Neuronal stem cell (in vitro differentiated cells): Measurements from ENCODE around the gene YAE1.

Experiments used
- DNase-seq: peaks from one replicate; pipeline ENCODE4 v3.0.0-alpha.2; 2013; ENCODE audit warnings: low spot score
- H2AFZ ChIP-seq: one replicate; pipeline ENCODE4 v1.6.1; 2013; ENCODE audit warnings: mild to moderate bottlenecking, low read length, inconsistent platforms
- H2AK5ac ChIP-seq: 2 replicates; pipeline ENCODE4 v1.6.1; 2013; ENCODE audit warnings: low read depth, mild to moderate bottlenecking, inconsistent platforms, low read length, moderate library complexity, mixed read lengths
- H2BK120ac ChIP-seq: 2 replicates; pipeline ENCODE4 v1.6.1; 2013; ENCODE audit warnings: low read depth, mild to moderate bottlenecking, inconsistent platforms, low read length, moderate library complexity, mixed read lengths
- H2BK12ac ChIP-seq: one replicate; pipeline ENCODE4 v1.6.1; 2013; ENCODE audit warnings: low read length, inconsistent platforms
- H2BK15ac ChIP-seq: 2 replicates; pipeline ENCODE4 v1.6.1; 2013; ENCODE audit warnings: mild to moderate bottlenecking, low read length, inconsistent platforms, mixed read lengths
- H2BK5ac ChIP-seq: one replicate; pipeline ENCODE4 v1.6.1; 2013; ENCODE audit warnings: inconsistent platforms, mild to moderate bottlenecking, low read length, moderate library complexity
- H3K14ac ChIP-seq: one replicate; pipeline ENCODE4 v1.6.1; 2013; ENCODE audit warnings: low read length, inconsistent platforms
- H3K18ac ChIP-seq: 2 replicates; pipeline ENCODE4 v1.6.1; 2013; ENCODE audit warnings: low read length, inconsistent platforms
- H3K23ac ChIP-seq: 2 replicates; pipeline ENCODE4 v1.6.1; 2013; ENCODE audit warnings: low read depth, mild to moderate bottlenecking, mixed read lengths, low read length, inconsistent platforms; ENCODE audit not compliant: poor library complexity
- H3K27ac ChIP-seq: replicated peaks from 3 replicates; pipeline ENCODE4 v1.5.1; 2013; ENCODE audit warnings: low read length, inconsistent platforms
- H3K27me3 ChIP-seq, 3 experiments: 2 replicates each; pipeline ENCODE4 v1.6.1; 2013; ENCODE audit warnings: low read length in 3 of 3, mild to moderate bottlenecking in 2 of 3, inconsistent platforms in 1 of 3, low read depth in 1 of 3, mixed read lengths in 1 of 3, moderate library complexity in 1 of 3; ENCODE audit not compliant: control insufficient read depth in 3 of 3, insufficient read depth in 3 of 3
- H3K36me3 ChIP-seq, 2 donors: replicated peaks in 1 of 2; 2 replicates each; pipeline ENCODE4 v1.6.1; 2013; ENCODE audit warnings: low read length in 2 of 2; ENCODE audit not compliant: control insufficient read depth in 2 of 2, insufficient read depth in 2 of 2
- H3K4ac ChIP-seq: 2 replicates; pipeline ENCODE4 v1.6.1; 2013; ENCODE audit warnings: inconsistent platforms, mild to moderate bottlenecking, low read length, moderate library complexity
- H3K4me1 ChIP-seq, 2 donors: 1 replicate in 1 of 2; 2 replicates in 1 of 2; pipeline ENCODE4 v1.6.1; 2013; ENCODE audit warnings: low read length in 2 of 2, low read depth in 1 of 2; ENCODE audit not compliant: control insufficient read depth in 2 of 2, insufficient read depth in 1 of 2
- H3K4me2 ChIP-seq: one replicate; pipeline ENCODE4 v1.6.1; 2013; ENCODE audit warnings: mild to moderate bottlenecking, low read length, inconsistent platforms; ENCODE audit not compliant: insufficient read depth, poor library complexity, severe bottlenecking
- H3K4me3 ChIP-seq, 2 donors: 2 replicates each; pipeline ENCODE4 v1.5.1; 2013; ENCODE audit warnings: low read length in 2 of 2, mild to moderate bottlenecking in 2 of 2, inconsistent platforms in 1 of 2, moderate library complexity in 1 of 2
- H3K79me1 ChIP-seq: one replicate; pipeline ENCODE4 v1.6.1; 2013; ENCODE audit warnings: low read depth, mild to moderate bottlenecking, inconsistent platforms, low read length, moderate library complexity
- H3K9ac ChIP-seq: one replicate; pipeline ENCODE4 v1.6.1; 2013; ENCODE audit warnings: mild to moderate bottlenecking, low read depth, low read length, inconsistent platforms; ENCODE audit not compliant: poor library complexity
- H3K9me3 ChIP-seq, 2 donors: replicated peaks in 1 of 2; 2 replicates each; pipeline versions ENCODE3 to v1.6.1; 2013; ENCODE audit warnings: low read length in 2 of 2, mild to moderate bottlenecking in 2 of 2, inconsistent platforms in 1 of 2, low read depth in 1 of 2, mixed read lengths in 1 of 2, moderate library complexity in 1 of 2; ENCODE audit not compliant: control insufficient read depth in 2 of 2, insufficient read depth in 1 of 2
- H4K8ac ChIP-seq: one replicate; pipeline ENCODE4 v1.6.1; 2013; ENCODE audit warnings: low read depth, mild to moderate bottlenecking, inconsistent platforms, low read length, moderate library complexity
- H4K91ac ChIP-seq: one replicate; pipeline ENCODE4 v1.6.1; 2013; ENCODE audit warnings: low read length, low read depth, mild to moderate bottlenecking, inconsistent platforms; ENCODE audit not compliant: poor library complexity
- WGBS, 2 donors: extraction: QIAGEN DNeasy Blood & Tissue Kit; methylation state at CpG; one replicate each; pipeline ENCODE4 v1.1.7; 2013; ENCODE audit warnings: missing lambda C conversion rate in 2 of 2, mixed read lengths in 1 of 2; ENCODE audit not compliant: insufficient read length in 2 of 2, insufficient replicate concordance in 1 of 2; ENCODE audit errors: extremely low coverage in 2 of 2; 5-methylcytosine and 5-hydroxymethylcytosine counted together

Gene YAE1

GRCh38 chr7:39534599-39534998 is 31.6 kb upstream of the YAE1 start:
- no peak overlapping the region for H3K4ac ChIP-seq
- H3K4me2 ChIP-seq, result no peak overlapping the region
- DNase-seq, result no peak
- H3K36me3 ChIP-seq, result no peaks in the 10 kb centered on the region
- H2BK5ac ChIP-seq, result no peak overlapping the region
- no peak overlapping the region for H2BK12ac ChIP-seq
- no peaks in the 10 kb centered on the region for H3K79me1 ChIP-seq
- no peak overlapping the region for H2BK120ac ChIP-seq
- no peak overlapping the region for H4K8ac ChIP-seq
- H3K4me3 ChIP-seq, result no peak overlapping the region
- no CpG with 5 or more reads among the region's 1 CpG for WGBS, 2 donors
- H3K4me1 ChIP-seq, result peaks cover 0 to 12% of the 10 kb centered on the region in 2 donors
- H2AK5ac ChIP-seq, result no peak overlapping the region
- no peak overlapping the region for H2AFZ ChIP-seq
- no peak overlapping the region for H4K91ac ChIP-seq
- H2BK15ac ChIP-seq, result no peak overlapping the region
- H3K23ac ChIP-seq, result no peak overlapping the region
- no peak overlapping the region for H3K18ac ChIP-seq
- H3K9ac ChIP-seq, result no peak overlapping the region
- no peak overlapping the region for H3K14ac ChIP-seq
- H3K27ac ChIP-seq, result no peak overlapping the region
- peaks cover 0 to 4% (median 0%) of the 10 kb centered on the region in 3 experiments for H3K27me3 ChIP-seq
- no peaks in the 10 kb centered on the region for H3K9me3 ChIP-seq

- no peak overlapping the region for H3K14ac ChIP-seq
- no peak overlapping the region for H3K9ac ChIP-seq
- H3K4me1 ChIP-seq, result peaks cover 0 to 16% of the 10 kb centered on the region in 2 donors
- no peak overlapping the region for H3K4ac ChIP-seq
- no peak overlapping the region for H4K8ac ChIP-seq
- no peak overlapping the region for H2AK5ac ChIP-seq
- no peaks in the 10 kb centered on the region for H3K36me3 ChIP-seq
- H2BK5ac ChIP-seq, result no peak overlapping the region
- H2BK120ac ChIP-seq, result no peak overlapping the region
- H3K18ac ChIP-seq, result no peak overlapping the region
- no peaks in the 10 kb centered on the region for H3K79me1 ChIP-seq
- H4K91ac ChIP-seq, result no peak overlapping the region
- peaks cover 0 to 4% (median 0%) of the 10 kb centered on the region in 3 experiments for H3K27me3 ChIP-seq
- no peak overlapping the region for H2BK15ac ChIP-seq
- H3K9me3 ChIP-seq, result peaks cover 0 to 1% of the 10 kb centered on the region in 2 donors
- H3K23ac ChIP-seq, result no peak overlapping the region
- no peak overlapping the region for H2AFZ ChIP-seq
- no peak overlapping the region for H3K4me2 ChIP-seq
- no peak overlapping the region for H3K4me3 ChIP-seq
- no peak overlapping the region for H2BK12ac ChIP-seq
- H3K27ac ChIP-seq, result no peak overlapping the region
- no peak for DNase-seq
Observed at GRCh38 chr7:39535064-39535463, 31.1 kb upstream of the YAE1 start.

- Histone ChIP-seq H3K14ac (no peak overlapping the region), H2AFZ (no peak overlapping the region), H3K27ac (no peak overlapping the region), H3K4me1 (peaks cover 0 to 15% of the 10 kb centered on the region in 2 donors), H2BK15ac (no peak overlapping the region), H2BK120ac (no peak overlapping the region), H2AK5ac (no peak overlapping the region), H3K4me3 (no peak overlapping the region), H2BK5ac (no peak overlapping the region), H4K8ac (no peak overlapping the region), H2BK12ac (no peak overlapping the region), H3K23ac (no peak overlapping the region), H4K91ac (no peak overlapping the region), H3K27me3 (no peaks in the 10 kb centered on the region), H3K18ac (no peak overlapping the region), H3K9ac (no peak overlapping the region), H3K36me3 (no peaks in the 10 kb centered on the region), H3K4ac (no peak overlapping the region), H3K4me2 (no peak overlapping the region), H3K9me3 (peaks cover 0 to 1% of the 10 kb centered on the region in 2 donors), H3K79me1 (no peaks in the 10 kb centered on the region)
- WGBS, 2 donors, result no CpG with 5 or more reads among the region's 3 CpGs
- DNase-seq, result no peak
Observed at GRCh38 chr7:39535720-39536119, 30.5 kb upstream of the YAE1 start.

GRCh38 chr7:39536951-39537350 is 29.3 kb upstream of the YAE1 start:
- no peak overlapping the region for H2BK5ac ChIP-seq
- H2BK12ac ChIP-seq, result no peak overlapping the region
- no peaks in the 10 kb centered on the region for H3K79me1 ChIP-seq
- no peak overlapping the region for H3K4ac ChIP-seq
- H4K8ac ChIP-seq, result no peak overlapping the region
- no peak overlapping the region for H2AK5ac ChIP-seq
- peaks cover 0 to 1% of the 10 kb centered on the region in 2 donors for H3K9me3 ChIP-seq
- H3K27ac ChIP-seq, result no peak overlapping the region
- no CpG with 5 or more reads among the region's 1 CpG for WGBS, 2 donors
- H3K36me3 ChIP-seq, result no peaks in the 10 kb centered on the region
- H3K18ac ChIP-seq, result no peak overlapping the region
- H3K4me1 ChIP-seq, result peaks cover 0 to 12% of the 10 kb centered on the region in 2 donors
- no peak overlapping the region for H2BK15ac ChIP-seq
- peaks cover 0 to 3% (median 0%) of the 10 kb centered on the region in 3 experiments for H3K27me3 ChIP-seq
- H2AFZ ChIP-seq, result no peak overlapping the region
- no peak overlapping the region for H3K4me2 ChIP-seq
- no peak overlapping the region for H4K91ac ChIP-seq
- H3K14ac ChIP-seq, result no peak overlapping the region
- no peak overlapping the region for H3K9ac ChIP-seq
- H3K23ac ChIP-seq, result no peak overlapping the region
- H3K4me3 ChIP-seq, result no peak overlapping the region
- H2BK120ac ChIP-seq, result no peak overlapping the region
- DNase-seq, result no peak
